ENCODE measurements around the gene SH3RF3. TPM values are rescaled to one million over a fixed set of nuclear protein-coding genes. Genes with fewer than 3 reads are reported as not detected.
A peak's percentile ranks its signal among the peaks of the same experiment; 100 is the strongest.

Gene SH3RF3
- total and polyA plus RNA-seq, 10 of the 15 experiments (the other 5 are each of a cell fraction or from before 2014, with no cell fraction given), result 0.08 to 8.8 (median 2.3) TPM

- peak; percentile 53; the same call in 1 of the 2 replicates for TF ChIP-seq ZNF687 (IDR thresholded peaks at IDR 0.05)
- TF ChIP-seq SMC3 (IDR thresholded peaks at IDR 0.05; ENCODE audit: borderline replicate concordance, low read length), result peak; percentile 81
- 0 out of 2 replicates have a peak, but pooled peaks have one; percentile 22 for TF ChIP-seq IRF4 (IDR thresholded peaks at IDR 0.05; ENCODE audit: low read depth, low read length)
- no peak for TF ChIP-seq YBX1 (IDR thresholded peaks at IDR 0.05)
- peak; percentile 37; the same call in 1 of the 2 replicates for TF ChIP-seq CREM (IDR thresholded peaks at IDR 0.05; ENCODE audit: low read depth)
- 0 out of 2 replicates have a peak, but pooled peaks have one; percentile 15 for TF ChIP-seq CBFB (IDR thresholded peaks at IDR 0.05; ENCODE audit: low read depth)
- TF ChIP-seq KAT2A (conservative IDR thresholded peaks at IDR 0.05; ENCODE audit: control insufficient read depth, low read depth, low read length), result no peak
- peak; percentile 19 for TF ChIP-seq RELA (IDR thresholded peaks at IDR 0.05; ENCODE audit: borderline replicate concordance, partially characterized antibody)
- peak; percentile 75; the same call in 1 of the 2 replicates for TF ChIP-seq RB1 (IDR thresholded peaks at IDR 0.05; ENCODE audit: borderline replicate concordance)
Observed at GRCh38 chr2:109128048-109128615, 873 bp upstream of the SH3RF3 start (continued).

All from GM12878 (cell line).